Osteocyte (in vitro differentiated cells): ENCODE results near the gene RASSF7. TPM values are rescaled to one million over a fixed set of nuclear protein-coding genes. Genes with fewer than 3 reads are reported as not detected.

Source experiments
- DNase-seq: peaks from one replicate; pipeline ENCODE4 v3.0.0; 2021; ENCODE audit warnings: mixed read lengths; ENCODE audit not compliant: unreplicated experiment; ENCODE audit errors: extremely low spot score
- H3K27ac Mint-ChIP-seq: one replicate; pipeline ENCODE4 v1.8.0; 2021; ENCODE audit warnings: mild to moderate bottlenecking, mixed read lengths; ENCODE audit not compliant: unreplicated experiment
- H3K27me3 Mint-ChIP-seq: one replicate; pipeline ENCODE4 v1.8.0; 2021; ENCODE audit warnings: mixed read lengths; ENCODE audit not compliant: unreplicated experiment
- H3K36me3 Mint-ChIP-seq: one replicate; pipeline ENCODE4 v1.8.0; 2021; ENCODE audit warnings: mixed read lengths; ENCODE audit not compliant: unreplicated experiment
- H3K4me1 Mint-ChIP-seq: one replicate; pipeline ENCODE4 v1.8.0; 2021; ENCODE audit warnings: mixed read lengths; ENCODE audit not compliant: unreplicated experiment
- H3K4me3 Mint-ChIP-seq: one replicate; pipeline ENCODE4 v1.8.0; 2021; ENCODE audit warnings: mild to moderate bottlenecking, moderate library complexity, mixed read lengths; ENCODE audit not compliant: unreplicated experiment
- H3K9me3 Mint-ChIP-seq: one replicate; pipeline ENCODE4 v1.8.0; 2021; ENCODE audit warnings: mixed read lengths; ENCODE audit not compliant: unreplicated experiment
- total RNA-seq: library from RNA; stranded (reverse); gene quantifications from 2 replicates; pipeline ENCODE4 v1.2.1, GENCODE V29; 2021
- TF ChIP-seq, protein P1 (sequence below): fragments of 200-600 bp; sonication (generic); IDR thresholded peaks from 2 replicates; pipeline ENCODE4 v1.5.0; 2021; ENCODE audit warnings: antibody characterized with exemption, mild to moderate bottlenecking, moderate library complexity

RASSF7 gene
- total RNA-seq, 1 donor from 2014 or later, result 8.0 TPM

DNA sequence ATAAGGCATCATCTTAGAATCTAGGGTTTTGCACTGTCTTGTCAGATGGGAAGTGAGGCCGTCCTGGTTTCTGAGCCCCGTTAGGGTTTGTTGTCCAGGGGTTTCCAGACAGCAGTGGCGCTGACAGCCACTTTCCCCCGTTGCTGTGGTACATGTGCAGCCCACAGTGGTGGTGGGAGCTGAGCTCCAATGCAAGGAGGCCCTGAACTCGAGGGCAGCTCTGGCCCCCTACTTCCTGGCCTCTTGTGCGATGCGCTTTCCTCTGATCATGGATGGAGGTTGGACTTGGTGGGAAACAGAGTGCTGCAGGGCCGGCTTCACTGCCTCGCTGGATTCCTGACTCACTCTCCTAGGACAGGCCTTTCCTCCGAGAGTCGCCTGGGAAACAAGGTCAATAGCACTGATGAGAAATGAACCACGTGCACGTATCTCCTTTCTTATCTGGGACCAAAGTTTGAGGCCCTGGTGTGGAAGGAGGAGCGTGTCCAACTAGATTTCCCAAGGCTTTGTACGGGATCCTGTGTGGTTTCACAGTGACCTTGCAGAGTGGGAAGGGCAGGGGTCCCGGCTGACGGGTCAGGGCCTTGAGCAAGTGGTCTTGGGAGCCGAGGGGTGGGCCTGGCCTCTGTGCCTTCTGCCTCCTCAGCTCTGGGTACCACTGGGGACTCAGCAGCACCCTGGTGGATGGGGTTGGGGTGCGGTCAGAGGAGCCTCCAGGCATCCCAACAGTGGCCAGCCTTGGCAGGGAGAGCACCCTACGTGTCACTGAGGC lies 19.2 kb downstream of the RASSF7 start:
- Mint-ChIP-seq H3K27me3 (peaks cover under 1% of the 10 kb centered on the region), H3K36me3 (peaks cover 10% of the 10 kb centered on the region), H3K9me3 (no peaks in the 10 kb centered on the region), H3K4me1 (peaks cover 30% of the 10 kb centered on the region), H3K27ac (no peak overlapping the region), H3K4me3 (no peak overlapping the region)
- DNase-seq, result no peak
- TF ChIP-seq, protein P1, sequence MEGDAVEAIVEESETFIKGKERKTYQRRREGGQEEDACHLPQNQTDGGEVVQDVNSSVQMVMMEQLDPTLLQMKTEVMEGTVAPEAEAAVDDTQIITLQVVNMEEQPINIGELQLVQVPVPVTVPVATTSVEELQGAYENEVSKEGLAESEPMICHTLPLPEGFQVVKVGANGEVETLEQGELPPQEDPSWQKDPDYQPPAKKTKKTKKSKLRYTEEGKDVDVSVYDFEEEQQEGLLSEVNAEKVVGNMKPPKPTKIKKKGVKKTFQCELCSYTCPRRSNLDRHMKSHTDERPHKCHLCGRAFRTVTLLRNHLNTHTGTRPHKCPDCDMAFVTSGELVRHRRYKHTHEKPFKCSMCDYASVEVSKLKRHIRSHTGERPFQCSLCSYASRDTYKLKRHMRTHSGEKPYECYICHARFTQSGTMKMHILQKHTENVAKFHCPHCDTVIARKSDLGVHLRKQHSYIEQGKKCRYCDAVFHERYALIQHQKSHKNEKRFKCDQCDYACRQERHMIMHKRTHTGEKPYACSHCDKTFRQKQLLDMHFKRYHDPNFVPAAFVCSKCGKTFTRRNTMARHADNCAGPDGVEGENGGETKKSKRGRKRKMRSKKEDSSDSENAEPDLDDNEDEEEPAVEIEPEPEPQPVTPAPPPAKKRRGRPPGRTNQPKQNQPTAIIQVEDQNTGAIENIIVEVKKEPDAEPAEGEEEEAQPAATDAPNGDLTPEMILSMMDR, result no peak

DNA sequence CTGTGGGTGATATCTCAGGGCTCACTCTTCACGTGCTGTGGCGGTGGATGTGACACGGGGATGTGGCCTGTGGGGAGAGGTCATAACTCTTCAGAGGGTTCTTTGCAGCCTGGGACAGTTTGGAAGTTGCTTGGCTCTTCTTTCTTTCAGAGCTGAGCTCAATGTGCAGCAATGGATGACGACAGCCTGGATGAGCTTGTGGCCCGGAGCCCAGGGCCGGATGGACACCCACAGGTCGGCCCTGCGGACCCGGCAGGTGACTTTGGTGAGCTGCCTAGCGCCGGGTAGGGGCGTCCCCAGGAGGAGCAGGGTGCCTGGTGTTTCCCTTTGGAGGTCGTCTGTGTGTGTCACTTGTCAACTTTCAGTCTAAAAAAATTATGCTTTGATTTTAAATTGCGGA lies 20.6 kb downstream of the RASSF7 start:
- H3K27ac Mint-ChIP-seq, result peak overlapping the region; percentile 2
- H3K9me3 Mint-ChIP-seq, result no peaks in the 10 kb centered on the region
- peaks cover 27% of the 10 kb centered on the region for H3K4me1 Mint-ChIP-seq
- no peak for DNase-seq
- no peak overlapping the region for H3K4me3 Mint-ChIP-seq
- TF ChIP-seq, protein P1, result no peak
- H3K36me3 Mint-ChIP-seq, result peaks cover 13% of the 10 kb centered on the region
- no peaks in the 10 kb centered on the region for H3K27me3 Mint-ChIP-seq

DNA sequence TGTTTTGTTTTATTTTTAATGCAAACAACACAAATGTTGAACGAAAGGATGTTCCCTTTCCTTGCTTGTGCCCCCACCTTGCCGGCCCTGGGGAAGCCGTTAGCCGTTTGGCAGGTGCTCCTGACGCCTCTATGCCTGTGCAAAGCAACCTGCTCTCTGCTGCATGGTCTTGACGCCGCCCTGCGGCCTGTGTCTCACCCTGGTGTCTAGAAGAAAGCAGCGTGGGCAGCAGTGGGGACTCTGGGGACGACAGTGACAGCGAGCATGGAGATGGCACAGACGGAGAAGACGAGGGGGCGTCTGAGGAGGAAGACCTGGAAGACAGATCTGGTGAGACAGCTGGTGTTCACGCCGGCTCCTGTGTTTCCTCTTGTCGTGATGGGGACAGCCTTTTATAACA lies 21.0 kb downstream of the RASSF7 start:
- H3K4me1 Mint-ChIP-seq, result peaks cover 27% of the 10 kb centered on the region
- no peak for DNase-seq
- H3K27ac Mint-ChIP-seq, result no peak overlapping the region
- H3K27me3 Mint-ChIP-seq, result no peaks in the 10 kb centered on the region
- H3K36me3 Mint-ChIP-seq, result peaks cover 13% of the 10 kb centered on the region
- TF ChIP-seq, protein P1, result no peak
- no peak overlapping the region for H3K4me3 Mint-ChIP-seq
- no peaks in the 10 kb centered on the region for H3K9me3 Mint-ChIP-seq

DNA sequence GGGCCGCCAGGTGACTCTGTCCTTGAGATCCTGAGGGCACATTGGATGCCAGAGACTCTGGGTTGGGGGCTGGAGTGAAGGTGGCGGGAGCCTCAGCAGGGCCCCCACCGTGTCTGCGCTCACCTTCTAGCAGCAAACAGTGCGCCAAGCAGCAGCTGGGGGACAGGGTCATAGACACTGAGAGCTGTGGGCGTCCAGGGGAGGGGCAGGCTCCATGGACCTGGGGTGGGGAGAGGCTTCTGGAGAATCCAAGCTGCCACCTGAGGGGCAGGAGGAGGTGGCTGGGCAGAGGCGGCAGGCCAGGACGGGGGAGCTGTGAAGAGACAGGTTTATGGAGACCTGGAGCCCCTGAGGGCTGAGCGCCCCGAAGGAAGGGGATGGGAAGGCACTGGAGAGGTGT lies 23.5 kb downstream of the RASSF7 start:
- TF ChIP-seq, protein P1, result no peak
- no peaks in the 10 kb centered on the region for H3K27me3 Mint-ChIP-seq
- H3K4me3 Mint-ChIP-seq, result no peak overlapping the region
- H3K9me3 Mint-ChIP-seq, result no peaks in the 10 kb centered on the region
- DNase-seq, result no peak
- H3K4me1 Mint-ChIP-seq, result peaks cover 9% of the 10 kb centered on the region
- H3K36me3 Mint-ChIP-seq, result peaks cover 26% of the 10 kb centered on the region
- no peak overlapping the region for H3K27ac Mint-ChIP-seq

DNA sequence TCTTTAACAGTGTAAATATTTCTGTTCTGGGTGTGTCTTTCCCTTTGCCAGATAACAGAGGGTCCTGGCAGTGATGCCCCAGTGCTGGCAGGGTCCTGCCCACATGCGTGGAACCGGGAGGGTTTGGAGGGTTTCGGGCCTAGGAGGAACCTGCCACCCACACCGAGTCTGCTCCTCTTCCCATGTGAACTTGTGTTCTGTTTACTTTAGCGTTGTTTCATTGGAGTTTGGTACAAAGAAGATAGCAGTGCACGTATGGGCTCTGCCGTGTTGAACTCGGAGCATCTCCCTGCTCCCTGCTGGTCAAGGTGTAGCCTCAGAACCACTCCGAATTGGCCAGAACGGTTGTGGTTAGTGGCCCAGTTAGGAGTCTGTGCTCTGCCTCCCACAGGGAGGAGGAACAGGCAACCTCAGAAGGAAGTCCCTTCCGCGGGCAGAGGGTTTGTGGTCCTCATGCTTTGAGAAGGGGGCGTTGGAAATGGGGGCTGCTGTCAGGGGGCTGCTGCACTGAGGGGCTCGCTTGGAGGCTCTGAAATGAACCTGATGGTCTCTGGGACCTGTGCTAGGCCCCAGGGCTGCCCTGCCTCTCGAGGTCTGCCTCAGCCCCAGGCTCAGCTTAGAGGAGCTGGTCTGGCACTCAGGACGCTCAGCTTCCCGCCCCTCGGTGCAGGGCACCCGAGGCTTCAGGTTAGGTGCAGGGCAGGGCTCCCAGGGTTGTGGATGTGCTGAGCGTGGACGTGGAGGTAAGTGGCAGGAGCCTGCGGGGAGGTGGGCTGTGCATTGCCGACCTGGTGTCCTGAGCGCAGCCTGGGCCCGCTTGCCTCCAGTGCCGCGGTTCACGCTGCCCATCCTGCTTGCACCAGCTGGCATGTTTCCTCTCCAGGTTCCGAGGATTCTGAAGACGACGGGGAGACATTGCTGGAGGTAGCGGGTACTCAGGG lies 25.9 kb downstream of the RASSF7 start:
- no peak for DNase-seq
- Mint-ChIP-seq H3K4me3 (no peak overlapping the region), H3K9me3 (no peaks in the 10 kb centered on the region), H3K4me1 (peaks cover 2% of the 10 kb centered on the region), H3K36me3 (peaks cover 35% of the 10 kb centered on the region), H3K27me3 (no peaks in the 10 kb centered on the region), H3K27ac (no peak overlapping the region)
- TF ChIP-seq, protein P1, result no peak
